K562 (cell line): ENCODE data around the gene ADAT2. TPM values are rescaled to one million over a fixed set of nuclear protein-coding genes. Genes with fewer than 3 reads are reported as not detected.

Source experiments
- ESRRA ChIP-seq: fragments of 450-650 bp; IDR thresholded peaks from 2 replicates; pipeline ENCODE4 v1.6.1; 2014; ENCODE audit warnings: low read depth, mild to moderate bottlenecking, moderate library complexity, borderline replicate concordance
- ETV5 ChIP-seq: sonication (generic); formaldehyde crosslinking; IDR thresholded peaks from 2 replicates; pipeline ENCODE4 v1.4.0; 2020; ENCODE audit warnings: low read depth, mild to moderate bottlenecking, missing genetic modification reagents
- POLR3A ChIP-seq: IDR thresholded peaks from 2 replicates; pipeline ENCODE4 v1.6.1; 2011; ENCODE audit warnings: borderline replicate concordance, mild to moderate bottlenecking, moderate library complexity; ENCODE audit not compliant: insufficient read length, insufficient read depth; ENCODE audit errors: extremely low read depth
- SRSF1 ChIP-seq: fragments of 200-400 bp; formaldehyde crosslinking; IDR thresholded peaks from 2 replicates; pipeline ENCODE4 v1.6.1; 2017; ENCODE audit warnings: mild to moderate bottlenecking, low read depth, low read length, moderate library complexity
- ZEB2 ChIP-seq: fragments of 450-650 bp; IDR thresholded peaks from 2 replicates; pipeline ENCODE4 v1.6.1; 2016
- ZFP1 ChIP-seq: fragments of 450-650 bp; formaldehyde crosslinking; IDR thresholded peaks from 2 replicates; pipeline ENCODE4 v1.4.0; 2020; ENCODE audit warnings: mild to moderate bottlenecking, mixed read lengths
- polyA plus RNA-seq, 8 experiments: library from polyadenylated mRNA; depleted of rRNA in 4 of 8; stranded (reverse) in 5 of 8; unstranded in 3 of 8; fragments of >200 nt; fragmentation: Nextera tagmentation in 2 of 8; fragmentation: Illumina TruSeq in 1 of 8; extraction: Ambion mirVana in 2 of 8; extraction: Trizol in 1 of 8; gene quantifications; 2 replicates each; pipeline versions ENCODE4 v1.2.1 to v1.2.3, GENCODE V29; 2011 to 2014; ENCODE audit warnings: inconsistent platforms in 1 of 8, missing spikeins in 1 of 8
- total RNA-seq, 7 experiments: library from RNA; depleted of rRNA in 6 of 7; stranded (reverse); fragments of >200 nt in 6 of 7; fragmentation: Illumina TruSeq in 2 of 7; extraction: Trizol in 2 of 7; gene quantifications; 2 replicates each; pipeline versions ENCODE4 v1.2.1 to v1.2.3, GENCODE V29; 2011 to 2021; ENCODE audit warnings: low replicate concordance in 1 of 7
- TF ChIP-seq, protein P1 (sequence below), 2 experiments: fragments of 450-650 bp; conservative IDR thresholded peaks; 2 replicates each; pipeline ENCODE4 v1.6.1; 2017; ENCODE audit warnings: mild to moderate bottlenecking in 2 of 2, moderate library complexity in 2 of 2
- TF ChIP-seq, protein P2 (sequence below): IDR thresholded peaks from 2 replicates; pipeline ENCODE4 v1.6.1; 2014; ENCODE audit warnings: antibody characterized with exemption
- TF ChIP-seq, protein P3 (sequence below): fragments of 150-350 bp; IDR thresholded peaks from 2 replicates; pipeline ENCODE4 v1.6.1; 2014; ENCODE audit warnings: low read depth, mild to moderate bottlenecking, low read length, borderline replicate concordance
- TF ChIP-seq, protein P4 (sequence below), 2 experiments: fragments of 450-650 bp in 1 of 2; sonication (generic) in 1 of 2; formaldehyde crosslinking; conservative IDR thresholded peaks; 2 replicates each; pipeline versions ENCODE4 v1.4.0 to v1.8.1; 2020 to 2022; ENCODE audit warnings: mild to moderate bottlenecking in 1 of 2, missing genetic modification reagents in 1 of 2
- TF ChIP-seq, protein P5 (sequence below): fragments of 450-650 bp; IDR thresholded peaks from 2 replicates; pipeline ENCODE4 v1.7.1; 2018; ENCODE audit warnings: mild to moderate bottlenecking, low read depth; ENCODE audit not compliant: partially characterized antibody

Gene ADAT2
- total and polyA plus RNA-seq, 9 of the 15 experiments (the other 6 are each of a cell fraction or from before 2014, with no cell fraction given), result 13.0 to 62.5 (median 31.7) TPM

DNA sequence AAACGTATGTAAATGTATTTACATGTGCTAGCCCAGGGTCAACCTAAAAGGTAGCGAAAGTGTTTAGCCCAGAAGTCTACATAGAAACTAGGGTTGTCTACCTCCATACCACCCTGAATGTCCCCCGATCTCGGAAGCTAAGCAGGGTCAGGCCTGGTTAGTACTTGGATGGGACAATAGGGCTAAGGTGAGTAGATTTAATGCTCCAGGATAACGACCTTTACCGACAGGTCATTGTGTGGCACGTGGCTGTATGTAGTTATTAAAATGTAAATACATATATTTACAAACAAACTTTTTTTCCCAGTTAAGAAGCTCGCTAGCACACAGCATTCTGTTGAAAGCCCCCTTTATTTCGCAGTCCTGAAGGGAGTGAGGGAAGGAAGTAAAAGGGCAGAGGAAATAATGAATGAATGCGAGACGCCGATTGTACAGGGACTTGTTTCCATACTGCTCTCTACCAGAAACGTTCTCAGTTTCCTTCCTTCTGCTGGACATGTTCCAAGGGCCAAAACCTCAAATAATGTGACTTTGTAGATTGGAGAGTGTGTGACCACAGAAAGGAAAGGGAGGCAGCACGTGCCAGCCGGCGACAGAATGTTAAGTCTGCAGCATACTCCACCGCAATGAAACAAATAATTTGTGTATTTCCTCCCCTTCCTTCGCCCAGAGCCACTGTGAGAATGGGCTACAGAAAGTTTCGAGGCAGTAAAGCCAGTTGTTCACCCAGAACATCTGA lies 612 bp downstream of the ADAT2 start (continued):
- TF ChIP-seq, protein P1, sequence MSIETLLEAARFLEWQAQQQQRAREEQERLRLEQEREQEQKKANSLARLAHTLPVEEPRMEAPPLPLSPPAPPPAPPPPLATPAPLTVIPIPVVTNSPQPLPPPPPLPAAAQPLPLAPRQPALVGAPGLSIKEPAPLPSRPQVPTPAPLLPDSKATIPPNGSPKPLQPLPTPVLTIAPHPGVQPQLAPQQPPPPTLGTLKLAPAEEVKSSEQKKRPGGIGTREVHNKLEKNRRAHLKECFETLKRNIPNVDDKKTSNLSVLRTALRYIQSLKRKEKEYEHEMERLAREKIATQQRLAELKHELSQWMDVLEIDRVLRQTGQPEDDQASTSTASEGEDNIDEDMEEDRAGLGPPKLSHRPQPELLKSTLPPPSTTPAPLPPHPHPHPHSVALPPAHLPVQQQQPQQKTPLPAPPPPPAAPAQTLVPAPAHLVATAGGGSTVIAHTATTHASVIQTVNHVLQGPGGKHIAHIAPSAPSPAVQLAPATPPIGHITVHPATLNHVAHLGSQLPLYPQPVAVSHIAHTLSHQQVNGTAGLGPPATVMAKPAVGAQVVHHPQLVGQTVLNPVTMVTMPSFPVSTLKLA (conservative IDR thresholded peaks at IDR 0.05), result peak in 1 of 2 experiments; percentile 63; a peak in 1 of 4 replicates
- TF ChIP-seq ETV5 (no peak), ZEB2 (0 out of 2 replicates have a peak, but pooled peaks have one; percentile 16), SRSF1 (no peak), ZFP1 (CRISPR knock-in tag) (no peak), ESRRA (peak; percentile 30), POLR3A (peak; percentile 70)
- TF ChIP-seq, protein P2, sequence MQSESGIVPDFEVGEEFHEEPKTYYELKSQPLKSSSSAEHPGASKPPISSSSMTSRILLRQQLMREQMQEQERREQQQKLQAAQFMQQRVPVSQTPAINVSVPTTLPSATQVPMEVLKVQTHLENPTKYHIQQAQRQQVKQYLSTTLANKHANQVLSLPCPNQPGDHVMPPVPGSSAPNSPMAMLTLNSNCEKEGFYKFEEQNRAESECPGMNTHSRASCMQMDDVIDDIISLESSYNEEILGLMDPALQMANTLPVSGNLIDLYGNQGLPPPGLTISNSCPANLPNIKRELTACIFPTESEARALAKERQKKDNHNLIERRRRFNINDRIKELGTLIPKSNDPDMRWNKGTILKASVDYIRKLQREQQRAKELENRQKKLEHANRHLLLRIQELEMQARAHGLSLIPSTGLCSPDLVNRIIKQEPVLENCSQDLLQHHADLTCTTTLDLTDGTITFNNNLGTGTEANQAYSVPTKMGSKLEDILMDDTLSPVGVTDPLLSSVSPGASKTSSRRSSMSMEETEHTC, result 0 out of 2 replicates have a peak, but pooled peaks have one; percentile 15
- TF ChIP-seq, protein P3, sequence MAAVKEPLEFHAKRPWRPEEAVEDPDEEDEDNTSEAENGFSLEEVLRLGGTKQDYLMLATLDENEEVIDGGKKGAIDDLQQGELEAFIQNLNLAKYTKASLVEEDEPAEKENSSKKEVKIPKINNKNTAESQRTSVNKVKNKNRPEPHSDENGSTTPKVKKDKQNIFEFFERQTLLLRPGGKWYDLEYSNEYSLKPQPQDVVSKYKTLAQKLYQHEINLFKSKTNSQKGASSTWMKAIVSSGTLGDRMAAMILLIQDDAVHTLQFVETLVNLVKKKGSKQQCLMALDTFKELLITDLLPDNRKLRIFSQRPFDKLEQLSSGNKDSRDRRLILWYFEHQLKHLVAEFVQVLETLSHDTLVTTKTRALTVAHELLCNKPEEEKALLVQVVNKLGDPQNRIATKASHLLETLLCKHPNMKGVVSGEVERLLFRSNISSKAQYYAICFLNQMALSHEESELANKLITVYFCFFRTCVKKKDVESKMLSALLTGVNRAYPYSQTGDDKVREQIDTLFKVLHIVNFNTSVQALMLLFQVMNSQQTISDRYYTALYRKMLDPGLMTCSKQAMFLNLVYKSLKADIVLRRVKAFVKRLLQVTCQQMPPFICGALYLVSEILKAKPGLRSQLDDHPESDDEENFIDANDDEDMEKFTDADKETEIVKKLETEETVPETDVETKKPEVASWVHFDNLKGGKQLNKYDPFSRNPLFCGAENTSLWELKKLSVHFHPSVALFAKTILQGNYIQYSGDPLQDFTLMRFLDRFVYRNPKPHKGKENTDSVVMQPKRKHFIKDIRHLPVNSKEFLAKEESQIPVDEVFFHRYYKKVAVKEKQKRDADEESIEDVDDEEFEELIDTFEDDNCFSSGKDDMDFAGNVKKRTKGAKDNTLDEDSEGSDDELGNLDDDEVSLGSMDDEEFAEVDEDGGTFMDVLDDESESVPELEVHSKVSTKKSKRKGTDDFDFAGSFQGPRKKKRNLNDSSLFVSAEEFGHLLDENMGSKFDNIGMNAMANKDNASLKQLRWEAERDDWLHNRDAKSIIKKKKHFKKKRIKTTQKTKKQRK, result no peak
- TF ChIP-seq, protein P4, sequence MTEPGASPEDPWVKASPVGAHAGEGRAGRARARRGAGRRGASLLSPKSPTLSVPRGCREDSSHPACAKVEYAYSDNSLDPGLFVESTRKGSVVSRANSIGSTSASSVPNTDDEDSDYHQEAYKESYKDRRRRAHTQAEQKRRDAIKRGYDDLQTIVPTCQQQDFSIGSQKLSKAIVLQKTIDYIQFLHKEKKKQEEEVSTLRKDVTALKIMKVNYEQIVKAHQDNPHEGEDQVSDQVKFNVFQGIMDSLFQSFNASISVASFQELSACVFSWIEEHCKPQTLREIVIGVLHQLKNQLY (CRISPR knock-in tag; conservative IDR thresholded peaks at IDR 0.05), result 0 out of 4 replicates have a peak, but pooled peaks of 1 of the 2 experiments have one; percentile 12
- TF ChIP-seq, protein P5, sequence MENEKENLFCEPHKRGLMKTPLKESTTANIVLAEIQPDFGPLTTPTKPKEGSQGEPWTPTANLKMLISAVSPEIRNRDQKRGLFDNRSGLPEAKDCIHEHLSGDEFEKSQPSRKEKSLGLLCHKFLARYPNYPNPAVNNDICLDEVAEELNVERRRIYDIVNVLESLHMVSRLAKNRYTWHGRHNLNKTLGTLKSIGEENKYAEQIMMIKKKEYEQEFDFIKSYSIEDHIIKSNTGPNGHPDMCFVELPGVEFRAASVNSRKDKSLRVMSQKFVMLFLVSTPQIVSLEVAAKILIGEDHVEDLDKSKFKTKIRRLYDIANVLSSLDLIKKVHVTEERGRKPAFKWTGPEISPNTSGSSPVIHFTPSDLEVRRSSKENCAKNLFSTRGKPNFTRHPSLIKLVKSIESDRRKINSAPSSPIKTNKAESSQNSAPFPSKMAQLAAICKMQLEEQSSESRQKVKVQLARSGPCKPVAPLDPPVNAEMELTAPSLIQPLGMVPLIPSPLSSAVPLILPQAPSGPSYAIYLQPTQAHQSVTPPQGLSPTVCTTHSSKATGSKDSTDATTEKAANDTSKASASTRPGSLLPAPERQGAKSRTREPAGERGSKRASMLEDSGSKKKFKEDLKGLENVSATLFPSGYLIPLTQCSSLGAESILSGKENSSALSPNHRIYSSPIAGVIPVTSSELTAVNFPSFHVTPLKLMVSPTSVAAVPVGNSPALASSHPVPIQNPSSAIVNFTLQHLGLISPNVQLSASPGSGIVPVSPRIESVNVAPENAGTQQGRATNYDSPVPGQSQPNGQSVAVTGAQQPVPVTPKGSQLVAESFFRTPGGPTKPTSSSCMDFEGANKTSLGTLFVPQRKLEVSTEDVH, result no peak
